WTC11 (cell line): ENCODE results near the gene ARHGEF1. TPM values are rescaled to one million over a fixed set of nuclear protein-coding genes. Genes with fewer than 3 reads are reported as not detected.

Experiments used
- ATAC-seq: fragments of 200-7000 bp; cut with Tn5 transposase; 2 replicates; pipeline ENCODE4 v1.10.0; 2021; ENCODE audit warnings: mild to moderate bottlenecking, moderate library complexity
- CTCF ChIA-PET: fragments of 300-600 bp; sonication (Branson Sonifier 250); formaldehyde crosslinking; loops from one replicate; lab custom pipeline; 2021; ENCODE audit warnings: antibody characterized with exemption; lab: Charles Lee
- POLR2A ChIA-PET: fragments of 350-600 bp; sonication (Branson Sonifier 250); formaldehyde crosslinking; loops from one replicate; lab custom pipeline; 2021; ENCODE audit warnings: antibody characterized with exemption; lab: Charles Lee
- DNase-seq: peaks from one replicate; pipeline ENCODE4 v3.0.0; 2021; ENCODE audit warnings: low spot score
- H3K27ac Mint-ChIP-seq: 2 replicates; pipeline ENCODE4 v1.8.0; 2021; ENCODE audit warnings: mixed read lengths
- H3K27me3 Mint-ChIP-seq: 2 replicates; pipeline ENCODE4 v1.8.0; 2021; ENCODE audit warnings: low read depth, mild to moderate bottlenecking, moderate library complexity, mixed read lengths
- H3K36me3 Mint-ChIP-seq: 2 replicates; pipeline ENCODE4 v1.8.0; 2021; ENCODE audit warnings: mixed read lengths
- H3K4me1 Mint-ChIP-seq: 2 replicates; pipeline ENCODE4 v1.8.0; 2022; ENCODE audit warnings: mixed read lengths
- H3K4me3 Mint-ChIP-seq: 2 replicates; pipeline ENCODE4 v1.8.0; 2021; ENCODE audit warnings: mild to moderate bottlenecking, moderate library complexity, mixed read lengths
- H3K9me3 Mint-ChIP-seq: 2 replicates; pipeline ENCODE4 v1.8.0; 2021; ENCODE audit warnings: mixed read lengths
- GRHL2 ChIP-seq: fragments of 250-450 bp; sonication (Bioruptor Pico); IDR thresholded peaks from 2 replicates; pipeline ENCODE4 v1.8.0; 2022; ENCODE audit warnings: mild to moderate bottlenecking, moderate library complexity; ENCODE audit not compliant: insufficient replicate concordance, severe bottlenecking
- HMGA2 ChIP-seq: fragments of 250-450 bp; sonication (Bioruptor Pico); IDR thresholded peaks from 2 replicates; pipeline ENCODE4 v1.4.0; 2021; ENCODE audit warnings: mild to moderate bottlenecking, moderate library complexity
- JAZF1 ChIP-seq: fragments of 250-450 bp; sonication (Bioruptor Pico); IDR thresholded peaks from 2 replicates; pipeline ENCODE4 v1.9.0; 2021; ENCODE audit warnings: moderate library complexity, mild to moderate bottlenecking, inconsistent platforms
- MYBL2 ChIP-seq: sonication (generic); formaldehyde crosslinking; IDR thresholded peaks from 2 replicates; pipeline ENCODE4 v1.8.1; 2023; ENCODE audit warnings: mild to moderate bottlenecking, moderate library complexity, missing genetic modification reagents
- NR2C2 ChIP-seq: sonication (generic); formaldehyde crosslinking; IDR thresholded peaks from 2 replicates; pipeline ENCODE4 v1.8.0; 2022; ENCODE audit warnings: mild to moderate bottlenecking, missing genetic modification reagents
- RELA ChIP-seq: sonication (generic); formaldehyde crosslinking; IDR thresholded peaks from 2 replicates; pipeline ENCODE4 v1.8.1; 2022; ENCODE audit warnings: missing genetic modification reagents, mild to moderate bottlenecking, borderline replicate concordance
- SMAD4 ChIP-seq: sonication (generic); formaldehyde crosslinking; IDR thresholded peaks from 2 replicates; pipeline ENCODE4 v1.8.0; 2022; ENCODE audit warnings: mild to moderate bottlenecking, missing genetic modification reagents
- ZNF138 ChIP-seq: sonication (generic); formaldehyde crosslinking; conservative IDR thresholded peaks from 2 replicates; pipeline ENCODE4 v1.8.1; 2022; ENCODE audit warnings: mild to moderate bottlenecking, moderate library complexity, missing genetic modification reagents
- ZNF219 ChIP-seq: sonication (generic); formaldehyde crosslinking; IDR thresholded peaks from 2 replicates; pipeline ENCODE4 v1.8.0; 2023; ENCODE audit warnings: missing genetic modification reagents, mild to moderate bottlenecking, borderline replicate concordance
- ZNF263 ChIP-seq: sonication (generic); formaldehyde crosslinking; IDR thresholded peaks from 2 replicates; pipeline ENCODE4 v1.8.1; 2022; ENCODE audit warnings: low read depth, mild to moderate bottlenecking, moderate library complexity, missing genetic modification reagents
- total RNA-seq: library from RNA; stranded (reverse); gene quantifications from 3 replicates; pipeline ENCODE4 v1.2.3, GENCODE V29; 2021
- TF ChIP-seq, protein P1 (sequence below): sonication (generic); formaldehyde crosslinking; IDR thresholded peaks from 2 replicates; pipeline ENCODE4 v1.8.1; 2023; ENCODE audit warnings: mild to moderate bottlenecking, missing genetic modification reagents
- TF ChIP-seq, protein P2 (sequence below): sonication (generic); formaldehyde crosslinking; IDR thresholded peaks from 2 replicates; pipeline ENCODE4 v1.8.0; 2022; ENCODE audit warnings: mild to moderate bottlenecking, missing genetic modification reagents
- TF ChIP-seq, protein P3 (sequence below): sonication (generic); formaldehyde crosslinking; IDR thresholded peaks from 2 replicates; pipeline ENCODE4 v1.8.1; 2023; ENCODE audit warnings: mild to moderate bottlenecking, moderate library complexity, missing genetic modification reagents
- TF ChIP-seq, protein P4 (sequence below): sonication (generic); formaldehyde crosslinking; conservative IDR thresholded peaks from 2 replicates; pipeline ENCODE4 v1.8.1; 2023; ENCODE audit warnings: mild to moderate bottlenecking, low read depth, missing genetic modification reagents, moderate library complexity
- TF ChIP-seq, protein P5 (sequence below): sonication (generic); formaldehyde crosslinking; IDR thresholded peaks from 2 replicates; pipeline ENCODE4 v1.8.1; 2022; ENCODE audit warnings: mild to moderate bottlenecking, moderate library complexity, missing genetic modification reagents
- TF ChIP-seq, protein P6 (sequence below): sonication (generic); formaldehyde crosslinking; IDR thresholded peaks from 2 replicates; pipeline ENCODE4 v1.8.0; 2023; ENCODE audit warnings: missing genetic modification reagents
- TF ChIP-seq, protein P7 (sequence below): fragments of 250-450 bp; sonication (Bioruptor Pico); IDR thresholded peaks from 2 replicates; pipeline ENCODE4 v1.9.0; 2021; ENCODE audit warnings: mild to moderate bottlenecking, borderline replicate concordance

ARHGEF1 gene
- total RNA-seq, 1 experiment from 2014 or later: 102 TPM

DNA sequence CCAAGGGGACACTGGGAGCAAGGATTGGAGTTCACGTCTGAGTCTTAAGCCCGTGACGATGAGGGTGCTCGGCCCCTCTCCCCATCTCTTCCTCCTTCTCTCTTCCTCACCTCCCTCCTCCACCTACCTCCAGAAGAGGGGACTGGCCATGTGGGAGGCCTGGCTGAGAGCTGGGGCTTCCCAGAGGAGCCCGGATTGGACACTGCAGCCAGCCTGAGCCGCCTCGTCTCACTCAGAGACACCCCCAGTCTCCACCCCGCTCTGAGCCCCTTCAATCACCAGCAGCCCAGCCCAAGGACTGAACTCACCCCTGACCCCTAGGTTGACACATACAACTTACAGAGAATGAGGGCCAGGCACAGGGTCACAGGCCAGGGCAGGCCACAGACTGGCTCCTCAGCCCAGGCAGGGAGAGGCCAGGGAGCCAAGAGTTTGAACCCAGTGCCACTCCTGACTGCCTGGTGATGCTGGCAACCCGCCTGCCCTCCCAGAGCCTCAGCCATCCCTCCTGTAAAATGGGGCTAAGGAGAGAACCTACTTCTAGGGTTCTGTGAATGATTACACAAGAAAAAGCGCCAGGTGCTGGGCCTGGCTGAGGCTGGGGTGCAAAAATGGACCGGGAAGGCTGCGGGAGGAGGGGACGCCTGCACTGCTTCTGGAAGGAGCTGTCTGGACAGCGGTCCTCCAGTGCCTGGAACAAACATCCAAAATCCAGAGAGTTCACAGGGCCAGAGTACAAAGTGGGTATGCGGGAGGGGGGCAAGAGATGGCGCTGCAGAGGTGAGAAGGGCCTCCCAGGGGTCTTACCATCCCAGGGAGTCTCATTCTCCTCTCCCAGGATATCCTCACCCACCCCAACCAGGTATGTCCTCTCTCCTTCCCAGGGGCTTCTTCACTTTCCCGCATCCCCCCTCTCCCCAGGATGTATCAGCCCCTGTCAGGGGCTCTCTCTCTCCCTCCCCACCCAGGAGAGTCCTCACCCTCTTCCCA lies 4.8 kb upstream of the ARHGEF1 start:
- H3K4me1 Mint-ChIP-seq: peaks cover 12% of the 10 kb centered on the region
- no peak for ATAC-seq
- DNase-seq: no peak
- peaks cover 38% of the 10 kb centered on the region for H3K27me3 Mint-ChIP-seq
- H3K4me3 Mint-ChIP-seq: no peak overlapping the region
- TF ChIP-seq MYBL2 (CRISPR knock-in tag): no peak
- TF ChIP-seq ZNF263 (CRISPR knock-in tag): no peak
- no peak for TF ChIP-seq GRHL2 (CRISPR knock-in tag)
- no peak for TF ChIP-seq ZNF219
- TF ChIP-seq SMAD4 (CRISPR knock-in tag): no peak
- no peak for TF ChIP-seq RELA (CRISPR knock-in tag)
- TF ChIP-seq, protein P1, sequence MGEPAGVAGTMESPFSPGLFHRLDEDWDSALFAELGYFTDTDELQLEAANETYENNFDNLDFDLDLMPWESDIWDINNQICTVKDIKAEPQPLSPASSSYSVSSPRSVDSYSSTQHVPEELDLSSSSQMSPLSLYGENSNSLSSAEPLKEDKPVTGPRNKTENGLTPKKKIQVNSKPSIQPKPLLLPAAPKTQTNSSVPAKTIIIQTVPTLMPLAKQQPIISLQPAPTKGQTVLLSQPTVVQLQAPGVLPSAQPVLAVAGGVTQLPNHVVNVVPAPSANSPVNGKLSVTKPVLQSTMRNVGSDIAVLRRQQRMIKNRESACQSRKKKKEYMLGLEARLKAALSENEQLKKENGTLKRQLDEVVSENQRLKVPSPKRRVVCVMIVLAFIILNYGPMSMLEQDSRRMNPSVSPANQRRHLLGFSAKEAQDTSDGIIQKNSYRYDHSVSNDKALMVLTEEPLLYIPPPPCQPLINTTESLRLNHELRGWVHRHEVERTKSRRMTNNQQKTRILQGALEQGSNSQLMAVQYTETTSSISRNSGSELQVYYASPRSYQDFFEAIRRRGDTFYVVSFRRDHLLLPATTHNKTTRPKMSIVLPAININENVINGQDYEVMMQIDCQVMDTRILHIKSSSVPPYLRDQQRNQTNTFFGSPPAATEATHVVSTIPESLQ: no peak
- TF ChIP-seq HMGA2 (CRISPR knock-in tag): no peak
- TF ChIP-seq, protein P2, sequence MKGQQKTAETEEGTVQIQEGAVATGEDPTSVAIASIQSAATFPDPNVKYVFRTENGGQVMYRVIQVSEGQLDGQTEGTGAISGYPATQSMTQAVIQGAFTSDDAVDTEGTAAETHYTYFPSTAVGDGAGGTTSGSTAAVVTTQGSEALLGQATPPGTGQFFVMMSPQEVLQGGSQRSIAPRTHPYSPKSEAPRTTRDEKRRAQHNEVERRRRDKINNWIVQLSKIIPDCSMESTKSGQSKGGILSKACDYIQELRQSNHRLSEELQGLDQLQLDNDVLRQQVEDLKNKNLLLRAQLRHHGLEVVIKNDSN (CRISPR knock-in tag): no peak
- no peak for TF ChIP-seq ZNF138
- TF ChIP-seq, protein P3, sequence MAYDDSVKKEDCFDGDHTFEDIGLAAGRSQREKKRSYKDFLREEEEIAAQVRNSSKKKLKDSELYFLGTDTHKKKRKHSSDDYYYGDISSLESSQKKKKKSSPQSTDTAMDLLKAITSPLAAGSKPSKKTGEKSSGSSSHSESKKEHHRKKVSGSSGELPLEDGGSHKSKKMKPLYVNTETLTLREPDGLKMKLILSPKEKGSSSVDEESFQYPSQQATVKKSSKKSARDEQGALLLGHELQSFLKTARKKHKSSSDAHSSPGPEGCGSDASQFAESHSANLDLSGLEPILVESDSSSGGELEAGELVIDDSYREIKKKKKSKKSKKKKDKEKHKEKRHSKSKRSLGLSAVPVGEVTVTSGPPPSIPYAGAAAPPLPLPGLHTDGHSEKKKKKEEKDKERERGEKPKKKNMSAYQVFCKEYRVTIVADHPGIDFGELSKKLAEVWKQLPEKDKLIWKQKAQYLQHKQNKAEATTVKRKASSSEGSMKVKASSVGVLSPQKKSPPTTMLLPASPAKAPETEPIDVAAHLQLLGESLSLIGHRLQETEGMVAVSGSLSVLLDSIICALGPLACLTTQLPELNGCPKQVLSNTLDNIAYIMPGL (CRISPR knock-in tag): no peak
- TF ChIP-seq NR2C2 (CRISPR knock-in tag): no peak
- no peak for TF ChIP-seq JAZF1 (CRISPR knock-in tag)
- TF ChIP-seq, protein P4, sequence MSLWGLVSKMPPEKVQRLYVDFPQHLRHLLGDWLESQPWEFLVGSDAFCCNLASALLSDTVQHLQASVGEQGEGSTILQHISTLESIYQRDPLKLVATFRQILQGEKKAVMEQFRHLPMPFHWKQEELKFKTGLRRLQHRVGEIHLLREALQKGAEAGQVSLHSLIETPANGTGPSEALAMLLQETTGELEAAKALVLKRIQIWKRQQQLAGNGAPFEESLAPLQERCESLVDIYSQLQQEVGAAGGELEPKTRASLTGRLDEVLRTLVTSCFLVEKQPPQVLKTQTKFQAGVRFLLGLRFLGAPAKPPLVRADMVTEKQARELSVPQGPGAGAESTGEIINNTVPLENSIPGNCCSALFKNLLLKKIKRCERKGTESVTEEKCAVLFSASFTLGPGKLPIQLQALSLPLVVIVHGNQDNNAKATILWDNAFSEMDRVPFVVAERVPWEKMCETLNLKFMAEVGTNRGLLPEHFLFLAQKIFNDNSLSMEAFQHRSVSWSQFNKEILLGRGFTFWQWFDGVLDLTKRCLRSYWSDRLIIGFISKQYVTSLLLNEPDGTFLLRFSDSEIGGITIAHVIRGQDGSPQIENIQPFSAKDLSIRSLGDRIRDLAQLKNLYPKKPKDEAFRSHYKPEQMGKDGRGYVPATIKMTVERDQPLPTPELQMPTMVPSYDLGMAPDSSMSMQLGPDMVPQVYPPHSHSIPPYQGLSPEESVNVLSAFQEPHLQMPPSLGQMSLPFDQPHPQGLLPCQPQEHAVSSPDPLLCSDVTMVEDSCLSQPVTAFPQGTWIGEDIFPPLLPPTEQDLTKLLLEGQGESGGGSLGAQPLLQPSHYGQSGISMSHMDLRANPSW: no peak
- TF ChIP-seq, protein P5, sequence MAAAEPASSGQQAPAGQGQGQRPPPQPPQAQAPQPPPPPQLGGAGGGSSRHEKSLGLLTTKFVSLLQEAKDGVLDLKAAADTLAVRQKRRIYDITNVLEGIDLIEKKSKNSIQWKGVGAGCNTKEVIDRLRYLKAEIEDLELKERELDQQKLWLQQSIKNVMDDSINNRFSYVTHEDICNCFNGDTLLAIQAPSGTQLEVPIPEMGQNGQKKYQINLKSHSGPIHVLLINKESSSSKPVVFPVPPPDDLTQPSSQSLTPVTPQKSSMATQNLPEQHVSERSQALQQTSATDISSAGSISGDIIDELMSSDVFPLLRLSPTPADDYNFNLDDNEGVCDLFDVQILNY (CRISPR knock-in tag): no peak
- TF ChIP-seq, protein P6, sequence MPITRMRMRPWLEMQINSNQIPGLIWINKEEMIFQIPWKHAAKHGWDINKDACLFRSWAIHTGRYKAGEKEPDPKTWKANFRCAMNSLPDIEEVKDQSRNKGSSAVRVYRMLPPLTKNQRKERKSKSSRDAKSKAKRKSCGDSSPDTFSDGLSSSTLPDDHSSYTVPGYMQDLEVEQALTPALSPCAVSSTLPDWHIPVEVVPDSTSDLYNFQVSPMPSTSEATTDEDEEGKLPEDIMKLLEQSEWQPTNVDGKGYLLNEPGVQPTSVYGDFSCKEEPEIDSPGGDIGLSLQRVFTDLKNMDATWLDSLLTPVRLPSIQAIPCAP (CRISPR knock-in tag): no peak
- TF ChIP-seq, protein P7, sequence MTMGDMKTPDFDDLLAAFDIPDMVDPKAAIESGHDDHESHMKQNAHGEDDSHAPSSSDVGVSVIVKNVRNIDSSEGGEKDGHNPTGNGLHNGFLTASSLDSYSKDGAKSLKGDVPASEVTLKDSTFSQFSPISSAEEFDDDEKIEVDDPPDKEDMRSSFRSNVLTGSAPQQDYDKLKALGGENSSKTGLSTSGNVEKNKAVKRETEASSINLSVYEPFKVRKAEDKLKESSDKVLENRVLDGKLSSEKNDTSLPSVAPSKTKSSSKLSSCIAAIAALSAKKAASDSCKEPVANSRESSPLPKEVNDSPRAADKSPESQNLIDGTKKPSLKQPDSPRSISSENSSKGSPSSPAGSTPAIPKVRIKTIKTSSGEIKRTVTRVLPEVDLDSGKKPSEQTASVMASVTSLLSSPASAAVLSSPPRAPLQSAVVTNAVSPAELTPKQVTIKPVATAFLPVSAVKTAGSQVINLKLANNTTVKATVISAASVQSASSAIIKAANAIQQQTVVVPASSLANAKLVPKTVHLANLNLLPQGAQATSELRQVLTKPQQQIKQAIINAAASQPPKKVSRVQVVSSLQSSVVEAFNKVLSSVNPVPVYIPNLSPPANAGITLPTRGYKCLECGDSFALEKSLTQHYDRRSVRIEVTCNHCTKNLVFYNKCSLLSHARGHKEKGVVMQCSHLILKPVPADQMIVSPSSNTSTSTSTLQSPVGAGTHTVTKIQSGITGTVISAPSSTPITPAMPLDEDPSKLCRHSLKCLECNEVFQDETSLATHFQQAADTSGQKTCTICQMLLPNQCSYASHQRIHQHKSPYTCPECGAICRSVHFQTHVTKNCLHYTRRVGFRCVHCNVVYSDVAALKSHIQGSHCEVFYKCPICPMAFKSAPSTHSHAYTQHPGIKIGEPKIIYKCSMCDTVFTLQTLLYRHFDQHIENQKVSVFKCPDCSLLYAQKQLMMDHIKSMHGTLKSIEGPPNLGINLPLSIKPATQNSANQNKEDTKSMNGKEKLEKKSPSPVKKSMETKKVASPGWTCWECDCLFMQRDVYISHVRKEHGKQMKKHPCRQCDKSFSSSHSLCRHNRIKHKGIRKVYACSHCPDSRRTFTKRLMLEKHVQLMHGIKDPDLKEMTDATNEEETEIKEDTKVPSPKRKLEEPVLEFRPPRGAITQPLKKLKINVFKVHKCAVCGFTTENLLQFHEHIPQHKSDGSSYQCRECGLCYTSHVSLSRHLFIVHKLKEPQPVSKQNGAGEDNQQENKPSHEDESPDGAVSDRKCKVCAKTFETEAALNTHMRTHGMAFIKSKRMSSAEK (CRISPR knock-in tag): no peak
- TF ChIP-seq, all 79 proteins: peak for 0
- ChIA-PET CTCF (interaction anchor here (0.6 to 1.4 kb wide), 3 partner anchors 10 to 171 kb away, joined by 3 read pairs; no protein-coding TSS in a partner anchor), POLR2A (no interaction called here)
- Mint-ChIP-seq H3K27ac (no peak overlapping the region), H3K36me3 (no peaks in the 10 kb centered on the region), H3K9me3 (no peaks in the 10 kb centered on the region)
